SH-SY5Y (cell line): ENCODE data around the gene LCA5.

Source experiments
- GATA2 ChIP-seq: IDR thresholded peaks from 2 replicates; pipeline ENCODE4 v1.6.1; 2011; ENCODE audit warnings: mild to moderate bottlenecking, low read depth, low read length
- GATA3 ChIP-seq: IDR thresholded peaks from 2 replicates; pipeline ENCODE4 v1.6.1; 2011; ENCODE audit warnings: low read depth, mild to moderate bottlenecking, low read length, moderate library complexity

DNA sequence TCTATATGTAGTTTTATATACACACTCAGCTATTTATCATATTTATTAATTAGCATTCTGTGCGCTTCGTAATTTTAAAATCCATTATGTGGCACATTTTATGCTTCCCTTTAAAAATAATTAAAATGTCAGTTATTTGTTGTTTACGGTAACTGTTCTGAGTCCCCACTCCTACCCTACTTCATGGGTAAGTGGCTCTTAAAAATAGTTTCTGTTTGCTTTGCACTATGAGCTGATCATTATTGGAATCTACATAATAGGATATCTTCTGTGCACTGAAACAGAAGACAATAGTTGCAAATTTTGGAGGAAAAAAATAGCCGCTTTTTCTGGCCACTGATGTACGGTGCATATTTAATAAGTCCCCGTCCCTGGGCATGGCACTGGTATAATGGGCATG lies 25.2 kb downstream of the LCA5 start:
- no peak for TF ChIP-seq GATA2
- no peak for TF ChIP-seq GATA3
